Superior temporal gyrus (tissue), 1 donor: ENCODE measurements around the gene RGPD5.
"Not testable (repeated sequence)": the region's sequence is repeated elsewhere in the genome, so short reads cannot be mapped to it uniquely, and the experiment has no call there.

Experiments used
- DNase-seq: peaks from one replicate; pipeline ENCODE4 v3.0.0-alpha.2; 2016; ENCODE audit errors: extremely low spot score

The RGPD5 gene

GRCh38 chr2:109794074-109794737, at the start of gene RGPD5:
Gene RGPD5, plus strand, starts transcription at chr2:109794305. Its CDS starts 161 bp downstream, at chr2:109794466.
- DNase-seq, result not testable (repeated sequence)

GRCh38 chr2:109751572-109751971, 42.5 kb upstream of the RGPD5 start:
- not testable (repeated sequence) for DNase-seq

GRCh38 chr2:109757163-109757824, 36.8 kb upstream of the RGPD5 start:
- DNase-seq, result not testable (repeated sequence)

- DNase-seq, result not testable (repeated sequence)
Measured at GRCh38 chr2:109760265-109761042, 33.7 kb upstream of the RGPD5 start.

- not testable (repeated sequence) for DNase-seq
Measured at GRCh38 chr2:109761043-109761454, 33.1 kb upstream of the RGPD5 start.

- DNase-seq, result not testable (repeated sequence)
Measured at GRCh38 chr2:109761976-109762375, 32.1 kb upstream of the RGPD5 start.

GRCh38 chr2:109766074-109766473, 28.0 kb upstream of the RGPD5 start:
- DNase-seq, result not testable (repeated sequence)

GRCh38 chr2:109766886-109767578, 27.1 kb upstream of the RGPD5 start:
- DNase-seq, result not testable (repeated sequence)

GRCh38 chr2:109768934-109769333, 25.2 kb upstream of the RGPD5 start:
- not testable (repeated sequence) for DNase-seq

GRCh38 chr2:109779118-109779517, 15.0 kb upstream of the RGPD5 start:
- not testable (repeated sequence) for DNase-seq

- not testable (repeated sequence) for DNase-seq
Measured at GRCh38 chr2:109781147-109781816, 12.8 kb upstream of the RGPD5 start.

- not testable (repeated sequence) for DNase-seq
Measured at GRCh38 chr2:109782446-109782993, 11.6 kb upstream of the RGPD5 start.

- DNase-seq, result not testable (repeated sequence)
Measured at GRCh38 chr2:109791530-109792279, 2.4 kb upstream of the RGPD5 start.

- not testable (repeated sequence) for DNase-seq
Measured at GRCh38 chr2:109792659-109793058, 1.4 kb upstream of the RGPD5 start.

GRCh38 chr2:109871129-109871751, 77.1 kb downstream of the RGPD5 start:
- not testable (repeated sequence) for DNase-seq

GRCh38 chr2:109876625-109877024, 82.5 kb downstream of the RGPD5 start:
- DNase-seq, result not testable (repeated sequence)

- DNase-seq, result not testable (repeated sequence)
Measured at GRCh38 chr2:109882112-109882511, 88.0 kb downstream of the RGPD5 start.

GRCh38 chr2:109888414-109888813, 94.3 kb downstream of the RGPD5 start:
- DNase-seq, result not testable (repeated sequence)

GRCh38 chr2:109889909-109890308, 95.8 kb downstream of the RGPD5 start:
- not testable (repeated sequence) for DNase-seq
